Ovary (tissue), 3 donors: ENCODE measurements around the gene CSAD.

ENCODE experiments used
- EP300 ChIP-seq: sonication (generic); formaldehyde crosslinking; IDR thresholded peaks from one replicate; pipeline ENCODE4 v1.6.1; 2017; ENCODE audit warnings: antibody characterized with exemption
- TF ChIP-seq, protein P1 (sequence below), 3 donors: fragments of 450-650 bp in 2 of 3; fragments of 200-600 bp in 1 of 3; IDR thresholded peaks; one replicate each; pipeline versions ENCODE4 v1.5.1 to v1.8.0; 2016 to 2022; ENCODE audit warnings: antibody characterized with exemption in 3 of 3, mild to moderate bottlenecking in 1 of 3
- donor health status: DM: no; HTN: no; CAD: no.

DNA sequence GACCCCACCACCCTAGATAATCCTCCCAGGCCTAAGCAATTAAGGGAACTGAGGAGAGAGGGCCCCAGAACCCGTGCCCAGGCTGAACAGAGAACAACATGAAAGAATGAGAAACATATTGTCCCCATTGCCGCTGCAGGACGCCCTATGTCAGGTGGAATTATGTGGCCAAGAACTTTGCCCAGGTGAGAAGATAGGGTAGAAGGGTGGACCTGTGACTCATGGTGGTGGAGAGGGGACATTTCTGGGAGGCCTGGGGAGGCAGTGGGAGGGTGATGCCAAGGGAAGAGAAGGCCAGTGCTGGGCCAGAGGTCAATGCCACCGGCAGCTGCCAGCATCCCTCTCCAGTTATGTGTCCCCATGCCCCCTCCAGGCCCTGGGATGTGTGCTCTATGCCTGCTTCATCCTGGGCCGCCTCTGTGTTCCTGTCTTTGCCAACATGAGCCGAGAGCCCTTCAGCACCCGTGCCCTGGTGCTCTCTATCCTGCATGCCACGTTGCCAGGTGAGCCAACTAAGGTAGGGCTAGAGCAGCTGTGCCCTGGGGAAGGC, 61.9 kb downstream of the CSAD start:
- TF ChIP-seq, protein P1, sequence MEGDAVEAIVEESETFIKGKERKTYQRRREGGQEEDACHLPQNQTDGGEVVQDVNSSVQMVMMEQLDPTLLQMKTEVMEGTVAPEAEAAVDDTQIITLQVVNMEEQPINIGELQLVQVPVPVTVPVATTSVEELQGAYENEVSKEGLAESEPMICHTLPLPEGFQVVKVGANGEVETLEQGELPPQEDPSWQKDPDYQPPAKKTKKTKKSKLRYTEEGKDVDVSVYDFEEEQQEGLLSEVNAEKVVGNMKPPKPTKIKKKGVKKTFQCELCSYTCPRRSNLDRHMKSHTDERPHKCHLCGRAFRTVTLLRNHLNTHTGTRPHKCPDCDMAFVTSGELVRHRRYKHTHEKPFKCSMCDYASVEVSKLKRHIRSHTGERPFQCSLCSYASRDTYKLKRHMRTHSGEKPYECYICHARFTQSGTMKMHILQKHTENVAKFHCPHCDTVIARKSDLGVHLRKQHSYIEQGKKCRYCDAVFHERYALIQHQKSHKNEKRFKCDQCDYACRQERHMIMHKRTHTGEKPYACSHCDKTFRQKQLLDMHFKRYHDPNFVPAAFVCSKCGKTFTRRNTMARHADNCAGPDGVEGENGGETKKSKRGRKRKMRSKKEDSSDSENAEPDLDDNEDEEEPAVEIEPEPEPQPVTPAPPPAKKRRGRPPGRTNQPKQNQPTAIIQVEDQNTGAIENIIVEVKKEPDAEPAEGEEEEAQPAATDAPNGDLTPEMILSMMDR (IDR thresholded peaks at IDR 0.05), result no peak
- TF ChIP-seq EP300, result no peak
